Measurements from ENCODE around the gene PLEKHA5. TPM values are rescaled to one million over a fixed set of nuclear protein-coding genes. Genes with fewer than 3 reads are reported as not detected.

PLEKHA5 gene
- total and polyA plus RNA-seq, 4 donors = 4.9 to 88.5 (median 20.9) TPM

DNA sequence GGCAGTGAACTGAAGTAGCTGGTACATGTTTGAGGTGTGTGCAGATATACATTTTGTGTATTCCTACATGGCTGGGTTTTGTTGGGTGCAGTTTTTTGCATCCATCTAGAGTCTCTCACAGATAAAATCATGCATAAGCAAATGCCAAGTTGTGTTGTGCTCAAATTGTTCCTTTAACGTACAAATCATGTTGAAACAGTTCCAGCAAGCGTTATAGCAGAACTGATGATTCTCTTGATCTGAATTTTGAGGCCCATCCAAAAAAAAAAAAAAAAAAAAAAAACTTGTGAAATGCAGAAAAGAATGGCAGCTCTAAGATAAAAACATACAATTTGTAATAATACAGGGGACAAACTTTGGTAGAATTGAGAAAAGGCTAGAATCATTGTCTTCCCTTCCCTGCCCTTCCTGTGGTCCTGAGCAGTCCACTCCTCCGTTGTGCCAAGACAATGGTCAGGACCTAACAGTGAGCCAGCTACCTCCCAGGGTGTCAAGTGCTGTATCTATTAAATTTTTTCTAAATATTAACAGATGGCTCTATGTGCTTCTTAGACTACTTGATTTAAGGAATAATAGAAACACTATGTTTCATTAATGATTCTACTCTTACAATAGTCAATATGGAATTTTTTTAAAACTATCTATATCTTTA lies 122.1 kb downstream of the PLEKHA5 start:
- Histone ChIP-seq H3K27ac (ENCODE audit: low read depth in 1 of 2, low read length in 1 of 2) (no peak overlapping the region), H3K4me3 (no peak overlapping the region), H3K9ac (ENCODE audit: insufficient read depth in 1 of 2, low read length in 2 of 2) (no peak overlapping the region), H3K36me3 (ENCODE audit: control insufficient read depth in 4 of 4, insufficient read depth in 4 of 4, low read length in 4 of 4) (no peaks in the 10 kb centered on the region), H3K9me3 (ENCODE audit: control insufficient read depth in 4 of 4, insufficient read depth in 3 of 4, low read length in 3 of 4) (no peaks in the 10 kb centered on the region), H3K4me1 (ENCODE audit: control insufficient read depth in 5 of 5, insufficient read depth in 5 of 5, low read length in 5 of 5) (peaks cover 0 to 5% (median 0%) of the 10 kb centered on the region in 5 donors), H3K27me3 (ENCODE audit: control insufficient read depth in 3 of 3, insufficient read depth in 3 of 3, low read length in 2 of 3) (no peaks in the 10 kb centered on the region)
- no peak for ATAC-seq (ENCODE audit: insufficient read depth, low FRiP score)
- TF ChIP-seq, protein P1, sequence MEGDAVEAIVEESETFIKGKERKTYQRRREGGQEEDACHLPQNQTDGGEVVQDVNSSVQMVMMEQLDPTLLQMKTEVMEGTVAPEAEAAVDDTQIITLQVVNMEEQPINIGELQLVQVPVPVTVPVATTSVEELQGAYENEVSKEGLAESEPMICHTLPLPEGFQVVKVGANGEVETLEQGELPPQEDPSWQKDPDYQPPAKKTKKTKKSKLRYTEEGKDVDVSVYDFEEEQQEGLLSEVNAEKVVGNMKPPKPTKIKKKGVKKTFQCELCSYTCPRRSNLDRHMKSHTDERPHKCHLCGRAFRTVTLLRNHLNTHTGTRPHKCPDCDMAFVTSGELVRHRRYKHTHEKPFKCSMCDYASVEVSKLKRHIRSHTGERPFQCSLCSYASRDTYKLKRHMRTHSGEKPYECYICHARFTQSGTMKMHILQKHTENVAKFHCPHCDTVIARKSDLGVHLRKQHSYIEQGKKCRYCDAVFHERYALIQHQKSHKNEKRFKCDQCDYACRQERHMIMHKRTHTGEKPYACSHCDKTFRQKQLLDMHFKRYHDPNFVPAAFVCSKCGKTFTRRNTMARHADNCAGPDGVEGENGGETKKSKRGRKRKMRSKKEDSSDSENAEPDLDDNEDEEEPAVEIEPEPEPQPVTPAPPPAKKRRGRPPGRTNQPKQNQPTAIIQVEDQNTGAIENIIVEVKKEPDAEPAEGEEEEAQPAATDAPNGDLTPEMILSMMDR (IDR thresholded peaks at IDR 0.05; ENCODE audit: control extremely low read depth, extremely low read depth) = no peak
- 64 to 68% methylated on average over 3 of the region's 3 CpGs for WGBS, 2 donors
- peak in 1 of 3 donors; percentile 41 for DNase-seq

DNA sequence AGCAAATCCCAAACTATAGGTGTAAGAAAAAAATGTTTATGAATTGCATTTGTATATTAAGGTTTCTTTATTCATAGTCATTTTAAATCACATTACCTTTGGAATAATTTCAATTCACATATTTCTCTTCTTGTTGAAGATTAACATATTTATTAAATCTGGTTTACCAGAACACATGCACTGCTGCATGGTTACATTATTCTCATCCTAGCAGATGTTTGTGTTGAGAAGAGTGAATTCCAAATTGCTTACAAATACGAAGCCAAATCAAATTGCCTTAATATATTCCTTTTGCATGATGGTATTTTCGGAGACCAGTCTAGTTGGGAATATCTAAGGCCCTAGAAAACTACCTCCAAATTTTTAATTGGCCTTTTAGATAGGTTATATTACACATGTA lies 130.6 kb downstream of the PLEKHA5 start:
- H3K9ac ChIP-seq (ENCODE audit: insufficient read depth in 1 of 2, low read length in 2 of 2) = no peak overlapping the region
- no peaks in the 10 kb centered on the region for H3K9me3 ChIP-seq (ENCODE audit: control insufficient read depth in 4 of 4, insufficient read depth in 3 of 4, low read length in 3 of 4)
- H3K36me3 ChIP-seq (ENCODE audit: control insufficient read depth in 4 of 4, insufficient read depth in 4 of 4, low read length in 4 of 4) = peaks cover 0 to 11% (median 0%) of the 10 kb centered on the region in 4 donors
- no peak for DNase-seq
- TF ChIP-seq, protein P1 (IDR thresholded peaks at IDR 0.05; ENCODE audit: control extremely low read depth, extremely low read depth) = no peak
- H3K27ac ChIP-seq (ENCODE audit: low read depth in 1 of 2, low read length in 1 of 2) = no peak overlapping the region
- ATAC-seq (ENCODE audit: insufficient read depth, low FRiP score) = no peak
- no peaks in the 10 kb centered on the region for H3K27me3 ChIP-seq (ENCODE audit: control insufficient read depth in 3 of 3, insufficient read depth in 3 of 3, low read length in 2 of 3)
- H3K4me1 ChIP-seq (ENCODE audit: control insufficient read depth in 5 of 5, insufficient read depth in 5 of 5, low read length in 5 of 5) = no peaks in the 10 kb centered on the region
- H3K4me3 ChIP-seq = no peak overlapping the region
- 95 to 98% methylated on average over 2 of the region's 2 CpGs for WGBS, 2 donors

DNA sequence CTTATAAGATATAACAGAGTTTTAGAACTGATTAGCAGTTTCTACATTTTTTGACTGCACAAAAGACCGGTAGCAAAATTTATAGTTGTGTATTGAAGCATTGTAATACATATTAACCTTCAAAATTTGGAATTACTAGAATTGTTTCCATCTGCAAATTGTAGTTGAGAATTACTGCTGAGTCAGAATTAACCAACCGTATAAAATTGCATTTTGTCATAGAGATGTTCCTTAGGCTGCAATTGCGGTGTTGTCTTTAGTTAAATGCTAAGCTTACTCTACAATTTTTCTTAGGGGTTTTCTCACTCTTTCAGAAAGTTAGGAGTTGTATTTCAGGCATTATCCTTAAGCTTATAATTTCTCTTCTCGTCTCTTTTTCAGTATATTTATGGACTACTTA lies 132.2 kb downstream of the PLEKHA5 start:
- no peaks in the 10 kb centered on the region for H3K9me3 ChIP-seq (ENCODE audit: control insufficient read depth in 4 of 4, insufficient read depth in 3 of 4, low read length in 3 of 4)
- H3K27ac ChIP-seq (ENCODE audit: low read depth in 1 of 2, low read length in 1 of 2) = no peak overlapping the region
- ATAC-seq (ENCODE audit: insufficient read depth, low FRiP score) (no peak), DNase-seq (no peak)
- H3K4me1 ChIP-seq (ENCODE audit: control insufficient read depth in 5 of 5, insufficient read depth in 5 of 5, low read length in 5 of 5) = no peaks in the 10 kb centered on the region
- no peak overlapping the region for H3K9ac ChIP-seq (ENCODE audit: insufficient read depth in 1 of 2, low read length in 2 of 2)
- WGBS, 2 donors = 89 to 95% methylated on average over 4 of the region's 4 CpGs
- no peaks in the 10 kb centered on the region for H3K27me3 ChIP-seq (ENCODE audit: control insufficient read depth in 3 of 3, insufficient read depth in 3 of 3, low read length in 2 of 3)
- TF ChIP-seq, protein P1 (IDR thresholded peaks at IDR 0.05; ENCODE audit: control extremely low read depth, extremely low read depth) = no peak
- H3K36me3 ChIP-seq (ENCODE audit: control insufficient read depth in 4 of 4, insufficient read depth in 4 of 4, low read length in 4 of 4) = peaks cover 0 to 11% (median 1%) of the 10 kb centered on the region in 4 donors
- H3K4me3 ChIP-seq = no peak overlapping the region

DNA sequence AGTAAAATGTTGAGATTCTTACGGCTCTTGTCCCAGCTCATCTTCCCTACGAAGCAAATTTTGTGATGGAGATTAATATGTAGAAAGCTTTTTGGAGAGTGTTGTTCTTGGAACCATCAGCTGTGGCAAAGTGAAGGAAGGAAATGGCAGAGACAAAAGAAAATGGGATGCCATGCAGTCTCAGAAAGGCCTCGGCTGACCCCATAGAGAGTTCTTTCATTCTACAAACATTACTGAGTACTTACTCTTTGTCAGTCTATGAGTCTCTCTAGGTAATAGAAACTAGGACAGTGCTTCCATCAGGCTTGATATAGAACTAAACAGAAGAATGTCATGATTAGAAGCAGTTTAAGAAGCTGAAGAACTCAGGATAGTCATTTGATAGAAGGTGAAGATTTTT lies 134.1 kb downstream of the PLEKHA5 start:
- ATAC-seq (ENCODE audit: insufficient read depth, low FRiP score) (no peak), DNase-seq (no peak)
- no peak overlapping the region for H3K27ac ChIP-seq (ENCODE audit: low read depth in 1 of 2, low read length in 1 of 2)
- peaks cover 0 to 11% (median 3%) of the 10 kb centered on the region in 4 donors for H3K36me3 ChIP-seq (ENCODE audit: control insufficient read depth in 4 of 4, insufficient read depth in 4 of 4, low read length in 4 of 4)
- TF ChIP-seq, protein P1 (IDR thresholded peaks at IDR 0.05; ENCODE audit: control extremely low read depth, extremely low read depth) = no peak
- WGBS, 2 donors = 84 to 85% methylated on average over 3 of the region's 3 CpGs
- H3K27me3 ChIP-seq (ENCODE audit: control insufficient read depth in 3 of 3, insufficient read depth in 3 of 3, low read length in 2 of 3) = no peaks in the 10 kb centered on the region
- H3K9me3 ChIP-seq (ENCODE audit: control insufficient read depth in 4 of 4, insufficient read depth in 3 of 4, low read length in 3 of 4) = no peaks in the 10 kb centered on the region
- H3K4me1 ChIP-seq (ENCODE audit: control insufficient read depth in 5 of 5, insufficient read depth in 5 of 5, low read length in 5 of 5) = no peaks in the 10 kb centered on the region
- H3K4me3 ChIP-seq = no peak overlapping the region
- no peak overlapping the region for H3K9ac ChIP-seq (ENCODE audit: insufficient read depth in 1 of 2, low read length in 2 of 2)

Data from lung (tissue), 12 donors.